ENCODE measurements around the gene CABLES1. TPM values are rescaled to one million over a fixed set of nuclear protein-coding genes. Genes with fewer than 3 reads are reported as not detected.

Gene CABLES1
- total RNA-seq, 1 donor from 2014 or later, result 18.3 TPM

DNA sequence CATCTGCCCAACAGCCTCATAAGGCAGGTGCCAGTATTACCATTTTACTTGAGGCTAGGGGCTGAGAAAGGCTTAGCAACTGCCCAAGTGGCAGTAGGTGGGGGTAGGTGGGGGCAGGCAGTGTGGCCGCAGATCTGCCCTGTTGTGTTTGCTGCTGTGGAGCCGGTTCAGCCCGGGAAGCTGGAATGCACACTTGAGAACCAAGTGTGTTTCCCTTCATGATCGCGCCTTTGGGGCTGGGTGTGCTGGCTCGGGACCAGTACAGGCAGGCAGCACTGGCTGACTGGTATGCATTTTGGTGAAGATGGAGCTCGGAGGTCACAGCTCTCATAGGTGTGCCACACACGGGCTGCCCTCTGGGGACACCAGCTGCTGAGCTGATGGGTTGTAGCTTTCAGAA lies 85.1 kb downstream of the CABLES1 start:
- DNase-seq (ENCODE audit: low spot score), result no peak

DNA sequence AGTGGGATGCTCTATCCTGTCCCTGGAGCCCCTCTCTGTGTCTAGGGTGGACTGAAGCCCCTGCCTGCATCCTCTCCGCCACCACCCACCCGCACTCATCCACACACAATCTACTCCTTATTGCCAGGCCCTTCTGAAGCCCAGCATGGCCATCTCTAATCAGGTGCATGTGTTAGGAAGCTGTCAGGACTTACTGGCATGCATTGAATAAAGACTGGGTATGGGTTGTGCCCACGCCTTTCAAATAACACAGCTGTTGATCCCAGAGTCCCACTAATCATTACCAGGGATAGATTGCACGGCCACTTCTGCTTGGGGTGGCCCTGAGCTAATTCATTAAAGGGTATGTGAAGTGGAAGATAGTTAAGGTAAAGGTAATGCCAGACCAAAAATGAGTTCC lies 88.4 kb downstream of the CABLES1 start:
- DNase-seq (ENCODE audit: low spot score), result no peak

DNA sequence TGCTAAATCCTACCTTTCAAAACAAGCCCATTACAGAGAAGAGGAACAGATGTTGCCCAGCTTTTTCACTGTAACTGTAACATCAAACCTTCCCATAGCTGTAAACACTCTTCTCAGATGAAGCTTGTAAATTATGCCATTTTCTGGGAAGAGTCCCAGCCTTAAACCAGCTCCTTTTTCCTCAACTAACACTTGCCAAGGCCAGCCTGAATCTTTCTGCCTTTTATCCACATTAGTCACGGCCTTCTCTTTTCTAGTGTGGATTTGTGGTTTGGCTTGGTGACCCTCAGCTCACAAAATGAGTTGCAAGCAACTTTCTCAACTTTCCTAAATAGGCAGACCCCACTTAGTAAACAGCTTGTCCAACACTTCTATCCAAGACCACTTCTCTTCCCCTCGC lies 90.2 kb downstream of the CABLES1 start:
- peak; percentile 98 for DNase-seq (ENCODE audit: low spot score)

DNA sequence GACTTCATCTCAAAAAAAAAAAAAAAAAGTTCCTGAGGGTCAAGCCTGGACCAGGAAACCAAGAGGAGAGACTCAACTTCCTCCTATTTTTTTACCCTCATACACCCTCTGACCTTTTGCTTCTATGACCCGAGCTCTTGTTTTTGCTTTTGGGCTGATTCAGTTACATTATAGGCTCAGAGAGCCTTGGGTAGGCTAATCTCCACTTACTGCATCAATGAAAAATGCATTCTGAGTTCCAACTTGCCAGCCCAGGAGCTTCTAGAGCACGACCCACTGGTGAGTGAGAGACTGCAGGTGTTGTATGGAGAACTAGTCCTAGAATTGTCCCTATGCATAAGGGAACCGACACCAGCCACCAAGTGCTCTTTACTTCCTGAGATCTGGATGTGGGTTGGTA lies 91.1 kb downstream of the CABLES1 start:
- DNase-seq (ENCODE audit: low spot score), result peak; percentile 58

DNA sequence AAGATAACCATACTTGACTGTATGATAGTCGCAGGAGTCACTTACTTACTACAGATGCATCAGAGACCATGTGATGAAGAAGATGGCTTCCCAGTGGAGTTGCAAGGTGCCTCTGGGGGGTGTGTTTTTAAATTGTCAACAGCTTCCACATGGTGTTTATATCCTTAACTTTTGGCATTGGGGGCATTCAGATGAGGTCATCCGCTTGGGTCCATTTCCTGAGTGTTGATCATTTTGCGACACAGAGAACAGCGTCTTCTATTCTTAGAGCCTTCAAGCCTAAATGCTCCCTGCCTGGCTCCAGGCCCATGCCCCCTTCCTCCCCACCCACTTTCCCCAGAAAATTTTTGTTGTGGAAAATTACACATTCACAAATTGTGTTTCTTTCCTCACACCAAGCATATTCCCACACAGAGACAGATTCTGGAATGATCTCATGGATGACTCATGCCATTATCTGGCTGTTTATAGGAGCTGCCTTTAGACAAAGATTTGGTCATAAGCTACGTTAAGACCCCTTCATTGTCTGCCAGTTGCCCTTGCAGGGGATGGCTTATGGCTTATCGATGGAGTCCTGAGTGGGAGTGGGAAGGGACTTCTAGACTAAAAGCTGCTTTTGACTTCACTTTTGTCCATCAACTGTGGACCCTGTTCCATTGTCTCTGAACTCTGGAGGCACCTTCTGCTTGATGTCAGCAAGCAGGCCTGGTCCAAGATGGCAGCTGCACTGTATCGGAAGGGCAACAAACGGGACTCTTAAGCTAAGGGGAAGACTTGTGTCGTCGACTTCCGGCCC lies 91.8 kb downstream of the CABLES1 start:
- peak; percentile 85 for DNase-seq (ENCODE audit: low spot score)

DNA sequence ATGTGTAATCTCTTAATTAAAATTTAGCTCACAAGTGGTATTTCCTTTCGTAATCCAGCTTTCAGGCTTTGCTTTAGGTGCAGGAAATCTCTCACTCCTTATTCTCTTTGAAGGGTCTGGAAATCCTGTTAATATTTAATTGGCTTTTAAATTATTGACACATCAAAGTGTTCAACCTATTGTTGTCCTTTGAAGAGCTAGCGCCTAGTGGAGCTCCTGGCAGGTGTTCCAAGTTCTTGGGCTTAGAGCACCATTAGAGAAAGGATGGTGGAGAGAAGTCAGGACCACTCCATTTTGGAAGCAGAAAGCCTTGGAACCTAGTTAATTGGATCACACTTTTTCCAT lies 92.4 kb downstream of the CABLES1 start:
- DNase-seq (ENCODE audit: low spot score), result no peak

DNA sequence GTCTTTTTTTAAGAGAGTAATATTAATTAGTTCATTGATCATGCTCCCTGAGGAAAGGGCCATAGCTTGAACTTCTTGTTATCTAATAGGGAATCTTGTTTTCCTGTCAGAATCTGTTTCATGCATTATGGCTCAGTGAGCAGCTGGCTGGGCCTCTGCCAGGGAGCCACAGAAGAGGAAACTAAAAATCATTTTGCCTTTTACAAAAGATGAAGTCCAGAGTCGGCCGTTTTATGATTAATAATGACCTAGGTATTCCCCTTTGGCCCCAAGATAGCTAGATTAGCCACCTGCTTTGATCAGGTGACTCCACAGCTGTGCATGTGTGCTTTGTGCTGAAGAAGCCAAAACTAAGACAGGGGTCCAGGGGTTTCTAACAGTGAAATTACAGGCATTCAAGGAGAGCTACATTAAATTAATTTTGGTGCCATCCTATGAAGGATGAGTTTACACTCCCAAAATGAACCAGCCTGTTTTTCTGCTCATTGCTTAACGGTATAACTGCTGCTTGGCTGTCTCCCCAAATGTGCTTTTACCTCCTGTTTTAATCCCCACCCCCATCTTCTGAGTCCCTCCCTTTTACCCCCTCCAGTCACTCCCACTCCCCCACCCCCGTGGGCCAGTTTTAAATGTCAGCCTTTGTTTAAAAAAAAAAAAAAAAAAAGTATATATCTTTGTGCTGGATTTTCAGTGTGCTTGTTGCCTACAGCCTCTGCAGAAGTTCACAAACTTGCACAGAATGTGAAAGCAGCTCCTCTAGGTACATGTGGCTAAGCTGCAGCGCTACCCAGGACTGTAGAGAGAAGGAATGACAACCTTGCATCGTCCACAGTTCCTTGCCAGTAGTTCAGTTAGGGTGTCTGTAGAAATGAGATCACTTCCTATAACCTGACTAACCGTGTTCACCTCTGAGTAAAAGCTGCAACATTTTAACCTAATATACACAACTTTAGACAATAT lies 93.1 kb downstream of the CABLES1 start:
- no peak for DNase-seq (ENCODE audit: low spot score)

DNA sequence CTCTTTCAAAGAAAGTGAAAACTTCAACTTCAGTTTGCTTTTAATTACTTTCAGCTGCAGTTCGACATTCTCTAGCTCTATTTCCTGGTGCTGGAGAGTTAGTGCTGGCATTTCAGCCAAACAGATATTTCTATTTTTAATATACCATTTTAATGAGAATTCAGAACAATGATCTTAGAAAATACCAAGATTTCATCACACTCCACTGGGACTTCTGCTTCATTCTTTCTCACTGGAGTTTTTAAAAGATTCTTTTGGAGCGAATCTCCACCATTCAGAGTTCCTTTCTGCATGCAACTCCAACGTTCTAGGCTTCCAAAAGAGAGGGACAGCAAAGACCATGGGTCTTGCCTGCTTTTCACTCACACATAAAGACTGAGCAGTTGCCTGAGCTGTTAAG lies 94.2 kb downstream of the CABLES1 start:
- no peak for DNase-seq (ENCODE audit: low spot score)

DNA sequence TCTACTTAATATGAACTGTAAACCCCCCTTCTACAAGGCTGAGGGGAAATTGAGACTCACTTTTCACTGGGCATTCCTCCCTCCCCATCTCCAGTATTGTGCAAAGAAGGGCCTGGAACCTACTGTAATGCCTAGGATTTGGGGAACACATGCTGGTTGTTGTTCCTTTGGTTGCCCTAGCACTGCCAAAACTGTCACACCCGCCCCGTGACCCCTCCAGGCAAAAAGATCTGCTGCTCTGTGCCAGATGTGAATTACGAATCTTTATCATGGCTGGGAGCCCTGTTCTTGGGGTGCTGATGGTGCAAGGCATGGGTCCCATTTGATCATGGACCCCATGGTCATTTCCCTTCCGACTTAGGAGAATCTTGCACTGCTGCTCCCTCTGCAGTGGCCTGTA lies 95.4 kb downstream of the CABLES1 start:
- no peak for DNase-seq (ENCODE audit: low spot score)

DNA sequence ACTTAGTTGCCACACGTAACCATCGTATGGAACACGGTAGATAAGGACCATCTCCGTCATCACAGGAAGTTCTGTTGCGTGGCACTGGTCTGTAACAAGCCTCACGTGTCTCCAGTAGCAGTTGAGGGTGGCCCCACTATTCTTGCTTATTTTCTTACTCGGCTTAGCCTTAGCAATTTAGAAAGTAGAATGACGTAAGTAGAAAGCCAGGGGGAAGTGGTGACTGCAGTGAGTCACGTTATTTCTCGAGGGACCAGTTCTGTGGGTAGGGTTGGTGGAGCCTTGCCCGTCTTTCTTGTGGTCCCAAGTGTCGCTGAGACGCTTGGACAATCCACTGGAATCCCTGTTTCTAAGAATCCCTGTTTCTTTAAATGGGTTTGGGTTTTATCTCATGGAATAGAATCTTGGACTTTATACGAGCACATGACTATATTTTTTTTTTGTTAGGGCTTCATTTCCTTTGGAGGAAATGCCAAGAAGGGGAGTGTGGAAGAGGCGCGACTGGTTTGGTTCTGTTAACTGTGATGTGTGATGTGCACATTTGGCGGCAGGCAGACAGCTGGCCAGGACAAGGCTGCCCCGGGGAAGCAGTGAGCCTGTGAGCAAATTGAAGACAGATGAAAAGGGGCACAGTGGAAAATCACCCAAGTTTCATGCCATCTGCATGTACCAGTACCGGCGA lies 96.2 kb downstream of the CABLES1 start:
- DNase-seq (ENCODE audit: low spot score), result peak; percentile 75

DNA sequence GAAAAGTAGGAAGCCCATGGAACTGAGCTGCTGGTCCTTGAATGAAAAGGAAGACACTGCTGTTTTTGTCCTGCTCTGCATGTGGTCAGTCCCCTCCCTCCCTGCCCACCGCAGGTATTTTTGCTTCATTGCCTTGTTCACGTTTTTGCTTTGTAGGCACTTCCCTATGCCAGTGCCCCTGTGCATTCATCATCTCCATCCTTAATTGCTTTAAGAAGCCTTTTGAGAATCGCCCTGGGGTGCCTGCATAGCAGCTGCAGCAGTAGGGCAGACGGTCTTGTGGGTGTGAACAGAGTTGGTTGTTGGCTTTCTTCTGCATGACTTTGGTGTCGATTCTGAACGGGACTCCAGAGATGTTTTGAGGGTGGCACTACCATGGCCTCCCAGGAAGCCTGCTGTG lies 97.0 kb downstream of the CABLES1 start:
- no peak for DNase-seq (ENCODE audit: low spot score)

DNA sequence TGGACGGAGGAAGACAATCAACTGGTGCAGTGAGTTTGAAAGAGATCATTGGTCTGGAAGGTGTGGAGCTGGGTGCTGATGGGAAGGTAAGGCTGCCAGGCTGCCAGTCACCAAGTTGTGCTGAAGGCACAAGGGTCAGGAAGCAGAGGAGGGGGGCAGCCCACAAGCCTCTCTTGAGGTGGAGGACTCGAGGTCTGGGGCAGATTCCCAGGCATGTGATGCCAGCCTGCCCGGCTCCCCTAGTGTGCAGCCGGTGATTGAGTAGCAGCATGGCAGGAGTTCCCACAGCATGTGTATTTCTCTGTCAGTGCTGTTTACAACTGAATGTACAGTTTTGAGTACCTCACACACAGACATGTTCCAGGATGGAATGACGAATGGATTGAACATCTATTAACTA lies 99.3 kb downstream of the CABLES1 start:
- no peak for DNase-seq (ENCODE audit: low spot score)

DNA sequence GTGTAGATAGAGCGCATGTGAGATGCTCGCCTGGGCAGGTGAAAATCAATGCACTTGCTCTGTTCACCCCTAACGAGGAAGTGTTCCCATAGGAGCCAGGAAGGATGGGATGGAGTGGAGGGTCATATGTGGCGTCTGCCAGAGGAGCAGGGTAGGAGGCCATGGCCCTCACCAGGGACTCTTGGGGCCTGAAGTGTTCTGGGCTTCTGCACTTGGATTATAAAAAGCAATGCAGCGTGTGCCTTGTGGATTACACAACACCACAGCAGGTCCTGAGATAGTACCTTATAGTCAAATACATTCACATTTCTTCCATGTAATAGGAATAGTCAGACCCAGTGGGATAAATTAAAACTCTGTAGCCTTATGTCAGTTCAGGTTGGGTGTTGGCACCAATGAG lies 100.1 kb downstream of the CABLES1 start:
- DNase-seq (ENCODE audit: low spot score), result no peak

DNA sequence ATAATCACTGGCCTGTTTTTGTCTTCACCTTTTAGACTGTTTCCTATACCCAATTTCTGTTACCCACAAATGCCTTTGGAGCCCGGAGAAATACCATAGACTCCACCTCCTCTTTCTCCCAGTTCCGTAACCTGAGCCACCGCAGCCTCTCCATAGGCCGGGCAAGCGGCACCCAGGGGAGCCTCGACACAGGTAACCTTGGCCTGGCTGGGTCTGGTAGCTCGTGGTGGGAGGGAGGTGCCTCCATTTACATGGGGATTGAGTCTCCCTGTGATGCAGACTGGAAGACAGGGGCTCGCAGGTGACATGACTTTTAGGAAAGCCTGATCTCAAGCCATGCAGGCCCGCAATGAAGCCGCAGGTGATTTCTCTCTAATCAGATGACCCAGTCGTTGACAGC lies 100.6 kb downstream of the CABLES1 start:
- DNase-seq (ENCODE audit: low spot score), result no peak

DNA sequence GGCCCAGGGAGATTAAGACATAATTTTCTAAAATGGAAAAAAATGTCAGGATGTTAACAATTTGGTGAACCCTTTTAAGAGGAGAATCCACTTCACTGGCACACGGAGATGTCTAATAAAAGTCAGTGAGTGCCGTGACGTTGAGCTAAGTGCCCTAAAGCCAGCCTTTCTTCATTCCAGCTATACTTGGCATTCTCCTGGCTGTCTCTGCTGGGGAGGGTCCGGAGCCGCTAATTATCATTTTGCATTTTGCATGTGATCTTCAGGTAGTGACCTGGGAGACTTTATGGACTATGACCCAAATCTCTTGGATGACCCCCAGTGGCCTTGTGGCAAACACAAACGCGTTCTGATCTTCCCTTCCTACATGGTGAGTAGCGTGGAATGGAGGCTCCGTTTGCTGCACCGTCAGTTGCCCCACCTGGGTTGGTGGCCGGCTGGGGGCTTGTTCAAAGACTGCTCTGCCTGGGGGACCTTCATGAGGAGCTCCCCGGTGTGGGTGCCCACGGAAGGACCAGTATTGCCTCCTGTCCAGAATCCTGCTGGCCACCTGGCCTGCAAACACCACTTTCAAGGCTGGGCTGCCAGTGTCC lies 101.7 kb downstream of the CABLES1 start:
- DNase-seq (ENCODE audit: low spot score), result no peak

DNA sequence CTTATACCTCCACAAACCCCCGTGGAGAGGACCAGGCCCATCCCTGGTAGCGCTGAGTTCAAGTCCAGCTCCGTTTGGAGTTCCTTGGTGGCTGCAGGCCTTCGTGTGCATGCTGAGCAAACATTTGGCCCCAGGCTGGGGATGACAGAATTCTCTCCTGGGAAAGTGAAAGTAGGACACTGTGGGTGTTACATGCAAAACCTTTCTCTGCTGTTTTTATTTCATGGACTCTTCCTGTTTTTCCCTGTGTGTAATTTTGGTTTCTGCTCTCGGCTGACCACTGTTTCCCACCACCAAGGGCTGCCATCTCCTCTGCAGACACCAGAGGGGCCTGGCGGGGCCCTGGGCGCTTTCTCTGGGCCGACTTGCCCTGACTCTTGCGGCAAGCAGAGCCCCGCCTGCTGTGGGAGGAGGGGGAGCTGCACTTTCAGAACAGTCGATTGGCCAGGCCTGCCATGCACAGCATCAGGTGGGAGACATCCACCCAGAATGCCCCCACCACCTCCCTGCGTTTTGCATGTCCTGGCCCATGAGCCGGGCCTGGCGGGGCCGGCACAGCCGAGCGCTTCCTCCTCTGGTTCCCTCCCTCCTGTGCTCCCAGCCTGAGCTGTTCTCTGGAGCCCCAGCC lies 102.4 kb downstream of the CABLES1 start:
- no peak for DNase-seq (ENCODE audit: low spot score)

DNA sequence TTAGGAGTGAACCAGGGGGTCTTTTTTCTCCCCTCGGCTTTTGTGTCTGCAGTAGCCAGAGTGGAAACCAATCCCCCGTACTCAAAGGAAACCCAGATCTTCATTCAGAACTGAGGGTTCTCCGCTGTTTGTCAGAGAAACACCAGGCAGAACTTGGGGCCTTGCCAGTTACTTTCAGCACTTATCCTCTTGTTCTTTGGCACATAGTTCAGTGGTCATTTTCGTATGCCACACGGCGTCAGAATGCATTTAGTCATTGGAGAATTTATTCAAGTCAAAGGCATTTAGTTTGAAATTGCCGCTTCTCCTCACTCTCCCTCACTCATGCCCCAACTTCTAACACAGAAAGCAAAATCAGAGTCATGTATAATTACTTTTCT lies 102.9 kb downstream of the CABLES1 start:
- DNase-seq (ENCODE audit: low spot score), result no peak

DNA sequence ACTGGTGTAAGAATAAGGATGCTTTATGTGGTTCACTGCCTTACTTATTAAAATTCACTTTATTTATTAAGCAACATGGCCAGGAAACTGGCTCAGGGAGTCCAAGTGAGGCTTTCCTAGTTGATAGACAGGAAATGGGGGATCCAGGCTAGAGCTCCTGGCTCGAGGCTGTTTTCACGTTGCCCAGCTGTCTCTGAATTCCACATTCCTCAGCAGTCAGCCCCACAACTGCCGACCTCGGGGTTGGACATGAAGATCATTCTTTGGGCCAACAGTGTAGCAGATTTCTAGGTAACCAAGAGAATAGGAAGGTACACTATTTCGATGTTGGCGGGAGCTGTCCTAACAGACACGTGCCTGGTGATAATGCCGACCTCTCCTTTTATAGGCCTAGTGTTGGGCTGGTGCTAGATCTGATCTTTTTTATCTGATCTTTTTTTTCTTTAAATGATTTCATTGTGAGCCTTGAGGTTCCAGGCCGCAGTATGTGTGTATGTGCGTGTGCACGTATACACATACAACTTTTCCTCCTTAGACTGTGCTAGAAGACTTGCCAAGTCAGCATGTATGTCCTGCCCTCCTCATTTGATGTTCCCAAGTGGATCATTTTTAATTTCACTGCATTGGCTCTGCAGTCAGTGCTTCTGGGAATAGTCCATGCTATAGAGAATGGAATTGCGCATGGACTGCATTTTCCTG lies 103.5 kb downstream of the CABLES1 start:
- no peak for DNase-seq (ENCODE audit: low spot score)

DNA sequence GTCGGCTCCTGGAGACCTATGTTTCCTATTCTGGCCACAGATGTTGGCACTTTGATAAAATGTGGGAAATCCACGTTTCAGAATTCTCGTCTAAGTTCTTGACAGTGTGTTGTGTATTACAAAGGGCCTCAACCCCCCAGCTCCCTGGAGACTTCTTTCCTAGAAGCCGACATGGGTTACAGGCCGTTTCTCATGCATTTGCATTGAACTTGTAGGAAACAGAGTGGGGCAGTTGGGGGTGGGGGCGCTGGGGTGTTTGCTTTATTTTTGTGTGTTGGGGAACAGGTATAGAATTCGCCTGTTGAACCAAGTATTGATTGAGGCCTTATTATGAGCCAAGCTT lies 104.0 kb downstream of the CABLES1 start:
- no peak for DNase-seq (ENCODE audit: low spot score)

DNA sequence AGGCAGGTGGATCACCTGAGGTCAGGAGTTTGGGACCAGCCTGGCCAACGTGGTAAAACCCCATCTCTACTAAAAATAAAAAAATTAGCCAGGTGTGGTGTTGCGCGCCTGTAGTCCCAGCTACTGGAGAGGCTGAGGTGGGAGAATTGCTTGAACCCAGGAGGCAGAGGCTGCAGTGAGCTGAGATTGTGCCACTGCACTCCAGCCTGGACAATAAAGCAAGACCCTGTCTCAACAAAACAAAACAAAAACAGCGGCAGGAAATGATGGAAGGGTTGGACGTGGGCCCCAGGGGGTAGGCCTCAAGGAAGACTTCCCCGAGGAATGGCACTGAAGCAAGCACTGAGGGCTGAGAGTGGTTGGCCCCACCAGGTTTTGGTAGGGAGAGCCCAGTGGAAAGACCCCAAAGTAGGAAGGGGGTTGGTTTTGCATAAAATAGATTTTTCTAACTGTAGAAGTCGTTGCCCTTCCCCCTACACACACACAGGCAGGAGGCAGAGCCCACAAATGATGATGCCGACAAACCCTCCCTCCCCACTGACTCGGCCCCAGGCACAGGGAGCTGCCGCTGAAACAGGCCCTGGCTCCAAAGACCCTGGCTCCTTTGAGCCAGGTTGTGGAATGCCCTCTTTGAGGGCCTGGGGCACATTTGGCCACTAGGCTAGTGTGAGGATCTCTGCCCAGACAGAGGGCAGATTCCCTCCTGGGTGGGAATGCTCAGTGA lies 104.8 kb downstream of the CABLES1 start:
- no peak for DNase-seq (ENCODE audit: low spot score)

DNA sequence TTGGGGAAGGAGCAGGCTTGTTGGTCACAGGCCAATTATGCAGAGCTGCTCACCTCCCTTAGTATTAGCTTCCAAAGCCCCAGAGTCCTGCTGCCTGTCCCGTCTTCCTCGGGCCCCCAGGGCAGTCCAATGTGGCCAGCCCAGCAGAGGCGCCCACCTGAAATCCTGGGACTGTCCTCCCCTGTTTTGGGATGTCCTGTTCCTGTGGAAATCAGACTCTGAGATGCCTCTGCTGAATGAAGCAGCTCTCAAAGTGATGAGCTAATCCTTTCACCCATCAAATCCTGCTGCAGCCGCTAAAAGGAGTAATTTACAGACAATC lies 105.3 kb downstream of the CABLES1 start:
- DNase-seq (ENCODE audit: low spot score), result no peak

Data from umbilical cord (tissue), 2 donors.